BE2C (cell line): Measurements from ENCODE around the gene SFMBT2.

Source experiments
- DNase-seq: peaks from one replicate; pipeline ENCODE4 v3.0.0-alpha.2; 2020
- H3K27me3 ChIP-seq: fragments of 250-450 bp; sonication (Bioruptor Pico); 2 replicates; pipeline ENCODE4 v1.5.1; 2020; ENCODE audit warnings: mild to moderate bottlenecking
- H3K36me3 ChIP-seq: fragments of 250-450 bp; sonication (Bioruptor Pico); 2 replicates; pipeline ENCODE4 v1.5.1; 2020; ENCODE audit warnings: mild to moderate bottlenecking
- H3K4me1 ChIP-seq: fragments of 250-450 bp; sonication (Bioruptor Pico); 2 replicates; pipeline ENCODE4 v1.5.1; 2020
- H3K4me3 ChIP-seq: 2 replicates; pipeline ENCODE4 v1.5.1; 2011; ENCODE audit warnings: low read depth, low read length
- H3K9me3 ChIP-seq: fragments of 250-450 bp; sonication (Bioruptor Pico); 2 replicates; pipeline ENCODE4 v1.5.1; 2020
- CTCF ChIP-seq: IDR thresholded peaks from 2 replicates; pipeline ENCODE4 v1.5.1; 2012; ENCODE audit warnings: mild to moderate bottlenecking, low read depth, low read length

The SFMBT2 gene

GRCh38 chr10:7409045-7409731, 1.6 kb downstream of the SFMBT2 start:
- no peaks in the 10 kb centered on the region; the same call in 1 of the 2 replicates for H3K4me1 ChIP-seq
- no peaks in the 10 kb centered on the region for H3K36me3 ChIP-seq
- no peaks in the 10 kb centered on the region for H3K9me3 ChIP-seq
- peak; percentile 63 for DNase-seq
- H3K27me3 ChIP-seq, result peaks cover 26% of the 10 kb centered on the region
- TF ChIP-seq CTCF, result no peak; the same call in 1 of the 2 replicates
- H3K4me3 ChIP-seq, result peak overlapping the region; percentile 91

- peak; percentile 43 for TF ChIP-seq CTCF
- peak; percentile 80 for DNase-seq
- no peaks in the 10 kb centered on the region for H3K36me3 ChIP-seq
Measured at GRCh38 chr10:7408291-7409044, 2.4 kb downstream of the SFMBT2 start.

DNA sequence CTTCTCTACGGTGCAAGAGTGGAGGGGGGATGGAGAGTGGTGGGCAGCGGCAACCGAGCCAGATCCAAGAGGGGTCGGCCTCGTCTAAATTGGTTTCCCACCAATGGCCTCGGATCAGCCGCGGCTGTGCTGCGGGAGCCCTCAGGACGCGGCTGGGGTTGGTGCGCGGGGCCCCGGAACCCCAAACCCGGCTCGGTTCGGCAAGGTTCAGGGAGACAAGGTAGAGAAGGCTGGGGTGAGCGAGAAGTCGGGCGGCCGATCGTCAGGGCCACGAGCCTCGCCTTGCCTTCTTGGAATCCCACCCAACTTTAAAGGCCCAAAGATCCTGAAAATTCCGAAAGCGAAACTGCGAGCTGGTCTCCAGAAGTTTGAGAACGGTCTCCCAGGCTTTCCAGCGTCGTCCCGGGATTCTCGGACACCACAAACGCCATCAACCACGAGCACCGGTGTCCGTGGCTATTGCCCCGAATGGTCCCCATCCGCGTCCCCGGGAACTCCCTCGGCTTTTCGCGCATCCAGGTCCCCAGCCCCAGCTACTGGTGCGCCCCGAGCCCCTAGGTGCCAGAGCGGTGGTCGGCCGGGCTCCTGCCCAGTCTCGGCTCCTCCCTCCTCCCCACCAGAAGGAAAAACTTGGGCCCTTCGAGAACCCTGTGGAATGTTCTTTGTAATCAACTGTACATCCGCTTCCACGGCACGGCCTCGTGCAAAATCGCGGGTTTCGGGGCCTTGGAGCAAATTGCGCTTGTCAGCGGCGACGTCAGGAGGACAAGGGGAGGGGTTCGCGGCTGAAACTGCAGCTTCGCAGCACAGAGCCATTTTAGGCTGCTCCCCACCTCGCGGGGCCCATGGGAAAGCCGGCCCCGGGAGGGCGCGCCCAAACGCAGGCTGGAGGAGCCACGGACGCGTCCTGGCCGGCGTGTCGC, 3.2 kb downstream of the SFMBT2 start:
- peaks cover 12% of the 10 kb centered on the region for H3K27me3 ChIP-seq
- no peak for DNase-seq
- H3K4me3 ChIP-seq, result peak overlapping the region; percentile 91
- TF ChIP-seq CTCF, result no peak
- no peaks in the 10 kb centered on the region for H3K9me3 ChIP-seq
- H3K4me1 ChIP-seq, result no peaks in the 10 kb centered on the region; the same call in 1 of the 2 replicates
- no peaks in the 10 kb centered on the region for H3K36me3 ChIP-seq

More at GRCh38 chr10:7408291-7409044, 2.4 kb downstream of the SFMBT2 start:
- Histone ChIP-seq H3K27me3 (peaks cover 19% of the 10 kb centered on the region), H3K9me3 (no peaks in the 10 kb centered on the region), H3K4me3 (peak overlapping the region; percentile 91), H3K4me1 (no peaks in the 10 kb centered on the region; the same call in 1 of the 2 replicates)

DNA sequence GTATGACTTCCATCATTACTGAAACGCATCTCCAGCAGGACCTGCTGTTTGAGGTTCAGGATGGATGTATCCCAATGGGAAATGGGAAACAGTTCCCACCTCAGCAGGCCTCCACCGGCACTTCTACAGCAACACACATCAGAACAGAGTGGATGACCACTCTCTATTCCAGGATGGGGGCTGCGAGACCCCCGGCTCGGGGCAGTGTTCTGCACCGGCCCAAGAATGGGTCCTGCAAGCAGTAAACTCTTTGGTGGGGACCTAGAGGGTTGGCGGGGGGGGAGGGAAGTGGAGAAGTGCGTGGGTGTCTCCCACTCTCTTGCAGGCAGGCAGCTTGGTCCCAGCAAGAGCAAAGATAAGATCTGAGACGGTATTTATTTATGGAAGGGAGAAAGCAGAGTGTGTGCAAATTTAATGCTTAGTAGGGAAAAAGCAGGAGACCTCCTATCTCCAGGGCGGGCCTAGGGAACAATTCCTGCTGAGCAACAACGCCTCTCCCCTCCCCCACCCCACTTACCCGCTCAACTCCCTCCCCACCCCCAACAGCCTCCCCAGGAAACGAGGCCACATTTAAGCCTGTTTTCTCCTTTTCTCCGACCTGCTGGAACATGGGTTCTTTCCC, 4.0 kb downstream of the SFMBT2 start:
- no peak for TF ChIP-seq CTCF
- no peak for DNase-seq
- Histone ChIP-seq H3K4me3 (no peak overlapping the region), H3K27me3 (peaks cover 4% of the 10 kb centered on the region), H3K4me1 (no peaks in the 10 kb centered on the region; the same call in 1 of the 2 replicates), H3K9me3 (no peaks in the 10 kb centered on the region), H3K36me3 (no peaks in the 10 kb centered on the region)

DNA sequence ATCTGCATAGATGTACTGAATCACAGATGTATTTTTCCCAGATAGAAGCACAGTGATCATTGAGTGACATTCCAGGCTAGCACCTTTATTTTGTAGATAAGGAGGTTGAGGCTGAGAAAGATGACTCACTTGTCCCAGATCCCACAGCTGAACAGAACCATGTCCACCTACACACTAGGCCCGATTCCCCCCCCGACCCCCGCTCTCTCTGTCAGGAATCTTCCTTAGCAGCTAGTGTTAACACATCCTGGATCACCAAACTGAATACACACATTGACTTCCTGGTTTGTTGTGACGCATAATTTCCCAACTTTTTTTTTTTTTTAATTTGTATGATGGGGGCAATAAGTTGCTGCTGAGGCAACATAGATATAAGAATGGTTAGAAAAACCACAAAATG, 5.2 kb downstream of the SFMBT2 start:
- Histone ChIP-seq H3K4me1 (no peaks in the 10 kb centered on the region; the same call in 1 of the 2 replicates), H3K36me3 (no peaks in the 10 kb centered on the region), H3K4me3 (no peak overlapping the region), H3K9me3 (no peaks in the 10 kb centered on the region), H3K27me3 (no peaks in the 10 kb centered on the region)
- TF ChIP-seq CTCF, result no peak
- no peak for DNase-seq
